Cardiac fibroblast (primary cell): ENCODE data around the gene THSD4.

Source experiments
- DNase-seq, 2 donors: peaks; one replicate each; pipeline versions ENCODE4 v3.0.0 to v3.0.0-alpha.2; 2010; ENCODE audit warnings: low read depth in 2 of 2
- H3K4me3 ChIP-seq, 2 donors: replicated peaks in 1 of 2; 1 replicate in 1 of 2; 2 replicates in 1 of 2; pipeline ENCODE4 v1.5.1; 2011; ENCODE audit warnings: low read depth in 2 of 2, low read length in 2 of 2, mild to moderate bottlenecking in 2 of 2, moderate library complexity in 1 of 2
- TF ChIP-seq, protein P1 (sequence below): IDR thresholded peaks from one replicate; pipeline ENCODE4 v1.5.1; 2011; ENCODE audit warnings: low read depth, mild to moderate bottlenecking, low read length, inconsistent platforms

Gene THSD4

DNA sequence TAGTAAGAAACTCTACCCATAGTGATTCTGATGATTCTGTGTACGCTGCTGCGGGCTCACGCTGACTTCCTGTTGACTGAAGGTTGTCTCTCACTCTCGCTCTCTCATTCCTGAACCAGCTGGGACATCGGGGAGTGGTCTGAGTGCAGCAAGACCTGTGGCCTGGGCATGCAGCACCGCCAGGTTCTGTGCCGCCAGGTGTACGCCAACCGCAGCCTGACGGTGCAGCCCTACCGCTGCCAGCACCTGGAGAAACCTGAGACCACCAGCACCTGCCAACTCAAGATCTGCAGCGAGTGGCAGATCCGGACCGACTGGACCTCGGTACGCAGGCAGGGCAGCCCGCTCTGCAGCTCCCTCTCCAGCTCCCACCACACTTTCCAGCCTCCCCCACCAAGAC is 631.4 kb downstream of the THSD4 start:
- TF ChIP-seq, protein P1, sequence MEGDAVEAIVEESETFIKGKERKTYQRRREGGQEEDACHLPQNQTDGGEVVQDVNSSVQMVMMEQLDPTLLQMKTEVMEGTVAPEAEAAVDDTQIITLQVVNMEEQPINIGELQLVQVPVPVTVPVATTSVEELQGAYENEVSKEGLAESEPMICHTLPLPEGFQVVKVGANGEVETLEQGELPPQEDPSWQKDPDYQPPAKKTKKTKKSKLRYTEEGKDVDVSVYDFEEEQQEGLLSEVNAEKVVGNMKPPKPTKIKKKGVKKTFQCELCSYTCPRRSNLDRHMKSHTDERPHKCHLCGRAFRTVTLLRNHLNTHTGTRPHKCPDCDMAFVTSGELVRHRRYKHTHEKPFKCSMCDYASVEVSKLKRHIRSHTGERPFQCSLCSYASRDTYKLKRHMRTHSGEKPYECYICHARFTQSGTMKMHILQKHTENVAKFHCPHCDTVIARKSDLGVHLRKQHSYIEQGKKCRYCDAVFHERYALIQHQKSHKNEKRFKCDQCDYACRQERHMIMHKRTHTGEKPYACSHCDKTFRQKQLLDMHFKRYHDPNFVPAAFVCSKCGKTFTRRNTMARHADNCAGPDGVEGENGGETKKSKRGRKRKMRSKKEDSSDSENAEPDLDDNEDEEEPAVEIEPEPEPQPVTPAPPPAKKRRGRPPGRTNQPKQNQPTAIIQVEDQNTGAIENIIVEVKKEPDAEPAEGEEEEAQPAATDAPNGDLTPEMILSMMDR = no peak
- H3K4me3 ChIP-seq = no peak overlapping the region

DNA sequence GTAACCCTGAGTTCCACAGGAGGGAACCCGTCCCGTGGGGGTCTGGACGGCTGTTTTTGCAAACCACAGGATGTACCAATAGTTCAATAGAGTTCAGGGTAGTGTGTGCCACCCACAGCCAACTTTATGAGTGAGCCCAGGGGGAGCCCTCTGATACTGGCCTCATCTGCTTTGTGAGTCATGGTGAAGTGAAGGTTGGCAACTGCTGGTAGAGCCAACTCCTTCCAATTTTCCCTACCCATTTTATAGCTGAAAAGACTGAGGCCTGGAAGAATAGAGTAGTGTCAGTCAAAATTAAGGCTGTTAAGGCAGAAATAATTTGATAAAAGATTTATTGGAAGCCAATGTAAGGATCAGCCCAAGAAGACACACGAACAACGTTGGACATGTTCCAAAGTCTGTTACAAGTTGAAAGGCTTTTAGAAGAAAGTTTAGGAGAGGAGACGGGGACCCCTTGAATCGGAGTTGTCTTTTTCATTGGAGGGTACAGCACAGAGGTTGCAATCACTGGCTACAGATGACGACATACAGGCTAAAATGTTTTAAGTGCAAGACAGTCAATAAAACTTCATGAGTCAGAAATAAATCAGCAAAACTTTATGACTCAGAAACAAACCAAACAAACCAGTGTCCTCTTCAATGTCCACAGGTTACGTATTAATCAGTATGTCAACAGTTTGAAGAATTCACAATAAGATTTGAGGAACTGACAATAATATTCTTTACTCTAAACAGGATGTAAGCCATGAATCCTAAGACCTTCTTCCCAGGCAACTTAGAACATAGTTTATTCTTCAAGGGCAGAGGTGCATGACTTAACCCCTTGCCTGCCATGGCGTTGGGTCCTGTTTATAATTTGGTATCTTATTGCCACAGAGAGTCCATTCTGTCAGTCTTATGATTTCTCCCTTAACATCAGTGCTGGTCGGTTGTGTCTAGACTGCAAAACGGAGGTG is 632.1 kb downstream of the THSD4 start:
- TF ChIP-seq, protein P1 = no peak
- DNase-seq = peak; percentile 41 to 92
- H3K4me3 ChIP-seq = no peak overlapping the region

More for the DNA sequence above, 631.4 kb downstream of the THSD4 start:
- no peak for DNase-seq

DNA sequence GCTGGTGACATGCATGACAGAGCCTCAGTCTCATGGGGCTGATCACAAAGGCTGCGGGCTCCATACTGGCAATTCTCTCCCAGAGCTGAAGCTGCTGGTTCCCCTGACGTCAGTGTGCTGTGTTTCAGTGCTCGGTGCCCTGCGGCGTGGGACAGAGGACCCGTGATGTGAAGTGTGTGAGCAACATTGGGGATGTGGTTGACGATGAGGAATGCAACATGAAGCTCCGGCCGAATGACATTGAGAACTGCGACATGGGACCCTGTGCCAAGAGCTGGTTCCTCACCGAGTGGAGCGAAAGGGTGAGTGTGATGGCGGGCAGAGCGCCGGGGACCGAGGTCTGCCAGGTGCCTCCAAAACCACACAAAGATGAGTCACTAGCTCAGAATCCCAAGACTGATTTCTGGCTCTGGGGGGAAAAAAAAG is 633.0 kb downstream of the THSD4 start:
- no peak overlapping the region for H3K4me3 ChIP-seq
- TF ChIP-seq, protein P1 = no peak

DNA sequence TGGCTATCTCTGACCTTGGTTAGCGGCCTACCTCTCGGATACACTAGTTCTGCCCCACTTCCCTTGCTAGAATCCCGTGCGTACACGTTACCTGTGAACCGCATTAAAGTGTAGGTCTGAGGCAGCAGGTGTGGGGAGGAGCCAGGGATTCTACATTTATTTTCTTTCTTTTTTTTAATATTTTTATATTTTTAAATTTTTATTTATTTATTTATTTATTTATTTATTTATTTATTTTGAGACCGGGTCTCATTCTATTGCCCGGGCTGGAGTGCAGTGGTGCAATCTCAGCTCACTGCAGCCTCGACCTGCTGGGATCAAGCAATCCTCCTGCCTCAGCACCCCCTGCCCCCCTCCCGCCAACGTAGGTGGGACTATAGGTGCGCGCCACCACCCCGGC is 634.2 kb downstream of the THSD4 start:
- DNase-seq = no peak
- H3K4me3 ChIP-seq = no peak overlapping the region
- TF ChIP-seq, protein P1 = no peak

More for the DNA sequence above, 633.0 kb downstream of the THSD4 start:
- peak; percentile 5 to 64 for DNase-seq

DNA sequence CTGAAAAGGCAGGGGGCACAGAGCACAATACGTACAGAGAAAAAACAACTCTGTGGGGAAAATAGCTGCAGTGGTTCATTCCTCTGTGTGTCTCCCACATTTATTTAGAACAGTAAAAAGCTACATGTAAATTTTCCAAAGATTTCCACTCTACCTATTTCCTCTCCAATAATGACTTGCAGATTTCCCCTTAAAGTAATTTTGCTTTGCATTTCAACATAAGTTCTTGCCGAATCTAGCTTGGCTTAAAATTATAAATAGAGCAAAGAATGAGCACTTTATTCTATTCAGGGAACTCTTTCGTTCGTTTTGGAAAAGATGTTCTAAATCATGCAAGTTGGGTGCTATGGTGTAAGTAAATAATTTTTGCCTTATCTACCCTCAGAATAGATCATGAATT is 636.9 kb downstream of the THSD4 start:
- TF ChIP-seq, protein P1 = no peak
- DNase-seq = no peak
- H3K4me3 ChIP-seq = no peak overlapping the region

DNA sequence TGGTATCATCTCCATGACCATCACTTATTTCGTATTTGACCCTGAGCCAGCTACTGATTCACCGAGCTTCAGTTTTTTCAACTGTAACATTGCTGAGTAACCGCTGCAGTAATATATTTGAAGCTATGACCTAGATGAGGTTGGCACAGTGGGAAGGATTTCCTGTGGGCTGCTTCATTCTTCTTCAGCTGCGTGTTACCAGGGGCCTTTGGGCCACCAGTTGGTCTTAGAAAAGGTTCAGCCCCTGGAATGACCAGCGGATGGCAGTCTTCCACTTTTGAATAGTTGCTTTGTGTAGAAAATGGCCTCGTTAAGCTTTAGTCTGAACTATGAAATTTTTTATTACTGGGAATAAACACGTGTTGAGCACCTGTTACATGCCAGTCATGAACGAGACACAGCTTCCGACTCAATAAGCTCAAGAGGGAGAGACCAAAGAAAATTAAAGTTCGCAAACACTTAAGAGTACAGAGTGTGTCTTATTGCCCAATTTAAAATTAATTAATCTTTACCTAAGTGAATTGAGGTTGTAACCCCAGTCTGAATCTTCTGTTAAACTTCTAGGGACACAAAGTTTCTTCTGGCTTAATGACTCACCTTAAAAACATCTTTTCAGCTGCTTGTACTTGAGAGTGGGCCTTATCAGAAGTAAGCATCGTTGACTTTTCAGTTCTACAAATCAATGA is 637.5 kb downstream of the THSD4 start:
- peak; percentile 92 to 99 for DNase-seq
- no peak overlapping the region for H3K4me3 ChIP-seq
- TF ChIP-seq, protein P1 = peak; percentile 62
